GM12872 (cell line): ENCODE data around the gene BCAP31.

ENCODE experiments used
- TF ChIP-seq, protein P1 (sequence below): IDR thresholded peaks from 3 replicates; pipeline ENCODE4 v1.5.1; 2011; ENCODE audit warnings: low read depth, mild to moderate bottlenecking, low read length, moderate library complexity; ENCODE audit not compliant: insufficient read depth

BCAP31 gene

GRCh38 chrX:153701706-153702105 is 22.5 kb downstream of the BCAP31 start:
- TF ChIP-seq, protein P1, sequence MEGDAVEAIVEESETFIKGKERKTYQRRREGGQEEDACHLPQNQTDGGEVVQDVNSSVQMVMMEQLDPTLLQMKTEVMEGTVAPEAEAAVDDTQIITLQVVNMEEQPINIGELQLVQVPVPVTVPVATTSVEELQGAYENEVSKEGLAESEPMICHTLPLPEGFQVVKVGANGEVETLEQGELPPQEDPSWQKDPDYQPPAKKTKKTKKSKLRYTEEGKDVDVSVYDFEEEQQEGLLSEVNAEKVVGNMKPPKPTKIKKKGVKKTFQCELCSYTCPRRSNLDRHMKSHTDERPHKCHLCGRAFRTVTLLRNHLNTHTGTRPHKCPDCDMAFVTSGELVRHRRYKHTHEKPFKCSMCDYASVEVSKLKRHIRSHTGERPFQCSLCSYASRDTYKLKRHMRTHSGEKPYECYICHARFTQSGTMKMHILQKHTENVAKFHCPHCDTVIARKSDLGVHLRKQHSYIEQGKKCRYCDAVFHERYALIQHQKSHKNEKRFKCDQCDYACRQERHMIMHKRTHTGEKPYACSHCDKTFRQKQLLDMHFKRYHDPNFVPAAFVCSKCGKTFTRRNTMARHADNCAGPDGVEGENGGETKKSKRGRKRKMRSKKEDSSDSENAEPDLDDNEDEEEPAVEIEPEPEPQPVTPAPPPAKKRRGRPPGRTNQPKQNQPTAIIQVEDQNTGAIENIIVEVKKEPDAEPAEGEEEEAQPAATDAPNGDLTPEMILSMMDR = no peak

- TF ChIP-seq, protein P1 = no peak
Observed at GRCh38 chrX:153700967-153701366, 23.2 kb downstream of the BCAP31 start.

GRCh38 chrX:153700376-153700945 is 23.7 kb downstream of the BCAP31 start:
- TF ChIP-seq, protein P1 = no peak

GRCh38 chrX:153697924-153698865 is 26.0 kb downstream of the BCAP31 start:
- TF ChIP-seq, protein P1 = no peak

GRCh38 chrX:153696100-153696499 is 28.1 kb downstream of the BCAP31 start:
- TF ChIP-seq, protein P1 = no peak

DNA sequence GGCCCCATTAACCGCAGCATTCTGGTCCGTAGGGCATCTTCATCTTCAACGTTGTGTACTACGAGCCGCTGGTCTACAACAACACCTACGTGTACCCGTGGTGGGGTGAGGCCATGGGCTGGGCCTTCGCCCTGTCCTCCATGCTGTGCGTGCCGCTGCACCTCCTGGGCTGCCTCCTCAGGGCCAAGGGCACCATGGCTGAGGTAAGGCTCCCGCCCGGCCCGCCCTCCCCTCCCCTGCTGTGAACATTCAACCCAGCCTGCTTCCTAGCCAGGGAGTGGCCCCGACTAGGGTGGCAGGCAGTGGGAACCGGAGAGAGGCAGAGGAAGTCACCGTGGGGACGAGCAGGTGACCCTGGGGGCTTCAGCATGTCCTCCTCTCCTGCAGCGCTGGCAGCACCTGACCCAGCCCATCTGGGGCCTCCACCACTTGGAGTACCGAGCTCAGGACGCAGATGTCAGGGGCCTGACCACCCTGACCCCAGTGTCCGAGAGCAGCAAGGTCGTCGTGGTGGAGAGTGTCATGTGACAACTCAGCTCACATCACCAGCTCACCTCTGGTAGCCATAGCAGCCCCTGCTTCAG is 29.4 kb downstream of the BCAP31 start:
- TF ChIP-seq, protein P1 = no peak
